Neural cell (in vitro differentiated cells): ENCODE data around the gene RBM42. TPM values are rescaled to one million over a fixed set of nuclear protein-coding genes. Genes with fewer than 3 reads are reported as not detected.

ENCODE experiments used
- H2AFZ ChIP-seq: fragments of 200-600, 300-800 bp; sonication (generic), shearing (Covaris generic); 2 replicates; pipeline ENCODE4 v1.6.0; 2014; ENCODE audit warnings: low read depth, mild to moderate bottlenecking, antibody characterized with exemption, low read length, moderate library complexity
- H3F3A ChIP-seq: fragments of 200-600 bp; shearing (Covaris generic); 2 replicates; pipeline ENCODE4 v1.6.1; 2016; ENCODE audit warnings: mild to moderate bottlenecking, moderate library complexity, mixed read lengths, antibody characterized with exemption, low read length; ENCODE audit not compliant: insufficient read depth, poor library complexity, severe bottlenecking
- H3K27ac ChIP-seq: fragments of 200-600, 300-800 bp; sonication (generic), shearing (Covaris generic); 2 replicates; pipeline ENCODE4 v1.5.1; 2014; ENCODE audit warnings: mild to moderate bottlenecking, low read length, moderate library complexity
- H3K27me3 ChIP-seq: fragments of 300-800, 200-600 bp; sonication (generic), shearing (Covaris generic); 2 replicates; pipeline ENCODE4 v1.6.0; 2014; ENCODE audit warnings: mild to moderate bottlenecking, low read depth, low read length, moderate library complexity; ENCODE audit not compliant: insufficient read depth
- H3K36me3 ChIP-seq: fragments of 300-800, 200-600 bp; sonication (generic), shearing (Covaris generic); 2 replicates; pipeline ENCODE4 v1.5.1; 2014; ENCODE audit warnings: mild to moderate bottlenecking, antibody characterized with exemption, low read length, moderate library complexity; ENCODE audit not compliant: insufficient read depth
- H3K4me2 ChIP-seq: fragments of 300-800, 200-600 bp; sonication (generic), shearing (Covaris generic); 2 replicates; pipeline ENCODE4 v1.6.0; 2014; ENCODE audit warnings: mild to moderate bottlenecking, low read length
- H3K4me3 ChIP-seq: fragments of 300-800, 200-600 bp; sonication (generic), shearing (Covaris generic); 2 replicates; pipeline ENCODE4 v1.5.1; 2014; ENCODE audit warnings: mild to moderate bottlenecking, low read length, moderate library complexity
- H3K79me2 ChIP-seq: fragments of 200-600 bp; shearing (Covaris generic); replicated peaks from 2 replicates; pipeline ENCODE4 v1.6.0; 2014; ENCODE audit warnings: mild to moderate bottlenecking, low read length, moderate library complexity; ENCODE audit not compliant: insufficient read depth
- H3K9ac ChIP-seq: fragments of 300-800, 200-600 bp; sonication (generic), shearing (Covaris generic); 2 replicates; pipeline ENCODE4 v1.6.1; 2016; ENCODE audit warnings: mild to moderate bottlenecking, low read length, mixed read lengths
- H3K9me2 ChIP-seq: fragments of 200-600 bp; shearing (Covaris generic); 2 replicates; pipeline ENCODE4 v1.6.1; 2016; ENCODE audit warnings: mild to moderate bottlenecking, low read length, mixed read lengths; ENCODE audit not compliant: insufficient read depth
- H3K9me3 ChIP-seq: fragments of 200-600, 300-800 bp; sonication (generic), shearing (Covaris generic); 2 replicates; pipeline ENCODE4 v1.6.1; 2016; ENCODE audit warnings: mild to moderate bottlenecking, mixed run types, low read length, moderate library complexity, mixed read lengths
- H4K20me1 ChIP-seq: fragments of 200-600 bp; shearing (Covaris generic); 2 replicates; pipeline ENCODE4 v1.6.1; 2016; ENCODE audit warnings: mild to moderate bottlenecking, mixed run types; ENCODE audit not compliant: insufficient read depth
- EP300 ChIP-seq: fragments of 450-650 bp; conservative IDR thresholded peaks from 2 replicates; pipeline ENCODE4 v1.6.1; 2014; ENCODE audit warnings: antibody characterized with exemption, mild to moderate bottlenecking, moderate library complexity; ENCODE audit not compliant: poor library complexity, severe bottlenecking
- EZH2 ChIP-seq: fragments of 200-600, 300-800 bp; shearing (Covaris generic), sonication (generic); IDR thresholded peaks from 2 replicates; pipeline ENCODE4 v1.6.1; 2014; ENCODE audit warnings: antibody characterized with exemption, low read length, borderline replicate concordance, mild to moderate bottlenecking; ENCODE audit not compliant: insufficient read depth, poor library complexity, severe bottlenecking
- MXI1 ChIP-seq: fragments of 450-650 bp; conservative IDR thresholded peaks from 2 replicates; pipeline ENCODE4 v1.6.1; 2014; ENCODE audit warnings: antibody characterized with exemption, mild to moderate bottlenecking; ENCODE audit not compliant: poor library complexity, severe bottlenecking
- POLR2AphosphoS5 ChIP-seq: IDR thresholded peaks from 2 replicates; pipeline ENCODE4 v1.6.1; 2012
- RAD21 ChIP-seq: fragments of 450-650 bp; conservative IDR thresholded peaks from 2 replicates; pipeline ENCODE4 v1.6.1; 2014; ENCODE audit warnings: antibody characterized with exemption, mild to moderate bottlenecking, moderate library complexity
- SMC3 ChIP-seq: fragments of 450-650 bp; conservative IDR thresholded peaks from 2 replicates; pipeline ENCODE4 v1.6.1; 2014; ENCODE audit warnings: antibody characterized with exemption, mild to moderate bottlenecking, moderate library complexity; ENCODE audit not compliant: poor library complexity
- TAF1 ChIP-seq: IDR thresholded peaks from 2 replicates; pipeline ENCODE4 v1.6.1; 2012; ENCODE audit warnings: low read depth
- polyA plus RNA-seq: library from polyadenylated mRNA; depleted of rRNA; stranded (reverse); fragments of >200 nt; gene quantifications from 2 replicates; pipeline ENCODE4 v1.2.3, GENCODE V29; 2014
- TF ChIP-seq, protein P1 (sequence below): IDR thresholded peaks from 2 replicates; pipeline ENCODE4 v1.6.1; 2012; ENCODE audit warnings: borderline replicate concordance
- TF ChIP-seq, protein P2 (sequence below): fragments of 450-650 bp; IDR thresholded peaks from 2 replicates; pipeline ENCODE4 v1.5.1; 2014; ENCODE audit warnings: antibody characterized with exemption, mild to moderate bottlenecking, moderate library complexity; ENCODE audit not compliant: poor library complexity, severe bottlenecking

The RBM42 gene
- polyA plus RNA-seq, 1 donor from 2014 or later, result 58.5 TPM

DNA sequence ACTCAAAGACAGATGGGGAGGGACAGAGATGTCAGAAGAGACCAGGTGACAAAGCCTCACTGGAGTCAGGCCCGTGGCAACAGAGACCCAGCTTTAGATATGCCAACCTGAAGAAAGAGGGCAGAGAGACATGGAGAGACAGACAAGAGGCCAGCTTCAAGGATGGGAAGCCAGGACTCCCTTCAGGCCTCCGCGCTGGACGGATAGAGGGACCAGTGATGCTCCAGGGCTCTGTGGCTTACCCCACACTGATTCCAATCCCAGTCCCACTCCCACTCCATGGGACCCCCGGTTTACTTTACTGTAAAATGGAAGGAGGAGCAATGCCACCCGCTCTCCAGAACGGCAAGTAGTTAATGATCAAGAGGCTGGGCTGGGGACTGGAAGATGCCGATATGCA, 11.0 kb downstream of the RBM42 start:
- Histone ChIP-seq H3K27me3 (peaks cover 15% of the 10 kb centered on the region), H4K20me1 (no peaks in the 10 kb centered on the region), H3K9me2 (no peaks in the 10 kb centered on the region), H3K4me3 (no peak overlapping the region), H3K27ac (no peak overlapping the region), H3F3A (no peaks in the 10 kb centered on the region), H3K9me3 (no peaks in the 10 kb centered on the region), H3K36me3 (no peaks in the 10 kb centered on the region), H3K79me2 (no peaks in the 10 kb centered on the region), H2AFZ (no peak overlapping the region), H3K4me2 (no peak overlapping the region), H3K9ac (no peak overlapping the region)
- no peak for TF ChIP-seq RAD21
- TF ChIP-seq, protein P1, sequence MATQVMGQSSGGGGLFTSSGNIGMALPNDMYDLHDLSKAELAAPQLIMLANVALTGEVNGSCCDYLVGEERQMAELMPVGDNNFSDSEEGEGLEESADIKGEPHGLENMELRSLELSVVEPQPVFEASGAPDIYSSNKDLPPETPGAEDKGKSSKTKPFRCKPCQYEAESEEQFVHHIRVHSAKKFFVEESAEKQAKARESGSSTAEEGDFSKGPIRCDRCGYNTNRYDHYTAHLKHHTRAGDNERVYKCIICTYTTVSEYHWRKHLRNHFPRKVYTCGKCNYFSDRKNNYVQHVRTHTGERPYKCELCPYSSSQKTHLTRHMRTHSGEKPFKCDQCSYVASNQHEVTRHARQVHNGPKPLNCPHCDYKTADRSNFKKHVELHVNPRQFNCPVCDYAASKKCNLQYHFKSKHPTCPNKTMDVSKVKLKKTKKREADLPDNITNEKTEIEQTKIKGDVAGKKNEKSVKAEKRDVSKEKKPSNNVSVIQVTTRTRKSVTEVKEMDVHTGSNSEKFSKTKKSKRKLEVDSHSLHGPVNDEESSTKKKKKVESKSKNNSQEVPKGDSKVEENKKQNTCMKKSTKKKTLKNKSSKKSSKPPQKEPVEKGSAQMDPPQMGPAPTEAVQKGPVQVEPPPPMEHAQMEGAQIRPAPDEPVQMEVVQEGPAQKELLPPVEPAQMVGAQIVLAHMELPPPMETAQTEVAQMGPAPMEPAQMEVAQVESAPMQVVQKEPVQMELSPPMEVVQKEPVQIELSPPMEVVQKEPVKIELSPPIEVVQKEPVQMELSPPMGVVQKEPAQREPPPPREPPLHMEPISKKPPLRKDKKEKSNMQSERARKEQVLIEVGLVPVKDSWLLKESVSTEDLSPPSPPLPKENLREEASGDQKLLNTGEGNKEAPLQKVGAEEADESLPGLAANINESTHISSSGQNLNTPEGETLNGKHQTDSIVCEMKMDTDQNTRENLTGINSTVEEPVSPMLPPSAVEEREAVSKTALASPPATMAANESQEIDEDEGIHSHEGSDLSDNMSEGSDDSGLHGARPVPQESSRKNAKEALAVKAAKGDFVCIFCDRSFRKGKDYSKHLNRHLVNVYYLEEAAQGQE, result no peak
- TF ChIP-seq, protein P2, sequence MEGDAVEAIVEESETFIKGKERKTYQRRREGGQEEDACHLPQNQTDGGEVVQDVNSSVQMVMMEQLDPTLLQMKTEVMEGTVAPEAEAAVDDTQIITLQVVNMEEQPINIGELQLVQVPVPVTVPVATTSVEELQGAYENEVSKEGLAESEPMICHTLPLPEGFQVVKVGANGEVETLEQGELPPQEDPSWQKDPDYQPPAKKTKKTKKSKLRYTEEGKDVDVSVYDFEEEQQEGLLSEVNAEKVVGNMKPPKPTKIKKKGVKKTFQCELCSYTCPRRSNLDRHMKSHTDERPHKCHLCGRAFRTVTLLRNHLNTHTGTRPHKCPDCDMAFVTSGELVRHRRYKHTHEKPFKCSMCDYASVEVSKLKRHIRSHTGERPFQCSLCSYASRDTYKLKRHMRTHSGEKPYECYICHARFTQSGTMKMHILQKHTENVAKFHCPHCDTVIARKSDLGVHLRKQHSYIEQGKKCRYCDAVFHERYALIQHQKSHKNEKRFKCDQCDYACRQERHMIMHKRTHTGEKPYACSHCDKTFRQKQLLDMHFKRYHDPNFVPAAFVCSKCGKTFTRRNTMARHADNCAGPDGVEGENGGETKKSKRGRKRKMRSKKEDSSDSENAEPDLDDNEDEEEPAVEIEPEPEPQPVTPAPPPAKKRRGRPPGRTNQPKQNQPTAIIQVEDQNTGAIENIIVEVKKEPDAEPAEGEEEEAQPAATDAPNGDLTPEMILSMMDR, result no peak
- TF ChIP-seq POLR2AphosphoS5, result no peak
- TF ChIP-seq MXI1, result no peak
- no peak for TF ChIP-seq TAF1
- TF ChIP-seq EZH2, result no peak
- no peak for TF ChIP-seq SMC3
- TF ChIP-seq EP300, result no peak

DNA sequence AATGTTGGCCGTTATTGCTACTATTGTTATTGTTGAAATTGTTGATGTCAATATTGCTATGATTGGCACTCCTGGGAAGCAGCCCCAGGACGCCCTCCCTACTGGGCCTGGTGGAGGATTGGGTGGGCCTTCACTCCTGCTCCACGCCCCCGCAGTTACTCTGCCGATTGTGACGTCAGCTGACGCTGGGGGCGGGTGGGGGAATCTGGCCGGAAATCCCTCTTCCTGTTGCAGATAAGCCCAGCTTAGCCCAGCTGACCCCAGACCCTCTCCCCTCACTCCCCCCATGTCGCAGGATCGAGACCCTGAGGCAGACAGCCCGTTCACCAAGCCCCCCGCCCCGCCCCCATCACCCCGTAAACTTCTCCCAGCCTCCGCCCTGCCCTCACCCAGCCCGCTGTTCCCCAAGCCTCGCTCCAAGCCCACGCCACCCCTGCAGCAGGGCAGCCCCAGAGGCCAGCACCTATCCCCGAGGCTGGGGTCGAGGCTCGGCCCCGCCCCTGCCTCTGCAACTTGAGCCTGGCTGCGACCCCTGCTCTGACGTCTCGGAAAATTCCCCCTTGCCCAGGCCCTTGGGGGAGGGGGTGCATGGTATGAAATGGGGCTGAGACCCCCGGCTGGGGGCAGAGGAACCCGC, 12.8 kb downstream of the RBM42 start, which contains the start of gene ETV2:
Gene ETV2, plus strand, starts transcription at position 231 of the 637 bp plus-strand sequence. CDS start 716 bp downstream, outside the sequence.
- Histone ChIP-seq H3K9ac (no peak within 1 kb of the TSS), H3F3A (no peaks in the 10 kb centered on the region), H4K20me1 (no peaks in the 10 kb centered on the region), H3K9me3 (no peaks in the 10 kb centered on the region), H3K79me2 (no peaks in the 10 kb centered on the region), H3K36me3 (no peaks in the 10 kb centered on the region), H2AFZ (no peak within 1 kb of the TSS), H3K27ac (no peak within 1 kb of the TSS), H3K4me3 (no peak within 1 kb of the TSS), H3K4me2 (no peak within 1 kb of the TSS), H3K27me3 (peaks cover 22% of the 10 kb centered on the region), H3K9me2 (no peaks in the 10 kb centered on the region)
- no peak for TF ChIP-seq EZH2
- TF ChIP-seq SMC3, result no peak
- TF ChIP-seq, protein P1, result no peak
- no peak for TF ChIP-seq POLR2AphosphoS5
